ENCODE results near the gene SFT2D1.

Gene SFT2D1

GRCh38 chr6:166310634-166311033 lies 31.7 kb downstream of the SFT2D1 start:
- FAIRE-seq, result no peak
- no peak for DNase-seq (ENCODE audit: extremely low spot score, insufficient read length, low read depth)

- DNase-seq (ENCODE audit: extremely low spot score, insufficient read length, low read depth) (no peak), FAIRE-seq (no peak)
These were observed 32.4 kb downstream of the SFT2D1 start for GRCh38 chr6:166309977-166310376.

GRCh38 chr6:166308769-166309589 lies 33.4 kb downstream of the SFT2D1 start:
- FAIRE-seq, result peak; percentile 5
- DNase-seq (ENCODE audit: extremely low spot score, insufficient read length, low read depth), result no peak

- FAIRE-seq (peak; percentile 70), DNase-seq (ENCODE audit: extremely low spot score, insufficient read length, low read depth) (no peak)
These were observed 34.1 kb downstream of the SFT2D1 start, which contains the start of gene PRR18 for GRCh38 chr6:166308033-166308768. Gene PRR18, minus strand, starts transcription at chr6:166308392. Its CDS starts 250 bp downstream, at chr6:166308142.

- FAIRE-seq (no peak), DNase-seq (ENCODE audit: extremely low spot score, insufficient read length, low read depth) (no peak)
These were observed 35.0 kb downstream of the SFT2D1 start for GRCh38 chr6:166307082-166308032.

GRCh38 chr6:166306378-166307081 lies 35.8 kb downstream of the SFT2D1 start:
- FAIRE-seq (no peak), DNase-seq (ENCODE audit: extremely low spot score, insufficient read length, low read depth) (no peak)

GRCh38 chr6:166305562-166306117 lies 36.7 kb downstream of the SFT2D1 start:
- DNase-seq (ENCODE audit: extremely low spot score, insufficient read length, low read depth) (no peak), FAIRE-seq (no peak)

GRCh38 chr6:166304106-166304505 lies 38.2 kb downstream of the SFT2D1 start:
- DNase-seq (ENCODE audit: extremely low spot score, insufficient read length, low read depth), result no peak
- FAIRE-seq, result no peak

GRCh38 chr6:166301611-166302529 lies 40.5 kb downstream of the SFT2D1 start:
- FAIRE-seq (no peak), DNase-seq (ENCODE audit: extremely low spot score, insufficient read length, low read depth) (no peak)

GRCh38 chr6:166300357-166300987 lies 41.9 kb downstream of the SFT2D1 start:
- no peak for DNase-seq (ENCODE audit: extremely low spot score, insufficient read length, low read depth)
- FAIRE-seq, result no peak

GRCh38 chr6:166297606-166298005 lies 44.7 kb downstream of the SFT2D1 start:
- DNase-seq (ENCODE audit: extremely low spot score, insufficient read length, low read depth) (no peak), FAIRE-seq (no peak)

- DNase-seq (ENCODE audit: extremely low spot score, insufficient read length, low read depth) (no peak), FAIRE-seq (no peak)
These were observed 46.1 kb downstream of the SFT2D1 start for GRCh38 chr6:166296035-166296883.

GRCh38 chr6:166293731-166294584 lies 48.4 kb downstream of the SFT2D1 start:
- no peak for DNase-seq (ENCODE audit: extremely low spot score, insufficient read length, low read depth)
- FAIRE-seq, result no peak

- no peak for DNase-seq (ENCODE audit: extremely low spot score, insufficient read length, low read depth)
- FAIRE-seq, result no peak
These were observed 52.9 kb downstream of the SFT2D1 start for GRCh38 chr6:166289207-166290060.

- DNase-seq (ENCODE audit: extremely low spot score, insufficient read length, low read depth), result no peak
- peak; percentile 98 for FAIRE-seq
These were observed 55.5 kb downstream of the SFT2D1 start for GRCh38 chr6:166286839-166287271.

All from GM18507 (cell line).